ENCODE data around the gene ZG16B.

ZG16B gene

GRCh38 chr16:2799205-2799858 is 30.8 kb upstream of the ZG16B start:
- Histone ChIP-seq H3K9ac (ENCODE audit: low read length) (no peak overlapping the region), H3K4me1 (ENCODE audit: low read length) (no peaks in the 10 kb centered on the region), H3K27me3 (ENCODE audit: low read depth, low read length) (peaks cover 9% of the 10 kb centered on the region; the same call in 1 of the 2 replicates), H3K79me2 (ENCODE audit: low read length) (no peaks in the 10 kb centered on the region), H3K4me3 (ENCODE audit: low read length) (no peak overlapping the region), H3K36me3 (replicated peaks; ENCODE audit: low read depth, low read length) (no peaks in the 10 kb centered on the region), H2AFZ (ENCODE audit: low read depth, low read length) (no peak overlapping the region), H3K27ac (ENCODE audit: low read length) (no peak overlapping the region), H3K4me2 (ENCODE audit: low read length) (no peak overlapping the region), H4K20me1 (ENCODE audit: insufficient read depth, low read length) (no peaks in the 10 kb centered on the region), H3K9me3 (ENCODE audit: insufficient read depth, low read length) (no peaks in the 10 kb centered on the region)
- TF ChIP-seq EZH2phosphoT487 (IDR thresholded peaks at IDR 0.05; ENCODE audit: low read depth) (no peak), CTCF (IDR thresholded peaks at IDR 0.05; ENCODE audit: low read depth, low read length) (no peak)

- H3K9ac ChIP-seq (ENCODE audit: low read length), result no peak overlapping the region
- TF ChIP-seq EZH2phosphoT487 (IDR thresholded peaks at IDR 0.05; ENCODE audit: low read depth) (no peak), CTCF (IDR thresholded peaks at IDR 0.05; ENCODE audit: low read depth, low read length) (no peak)
- no peak overlapping the region for H2AFZ ChIP-seq (ENCODE audit: low read depth, low read length)
Observed at GRCh38 chr16:2799859-2800226, 30.3 kb upstream of the ZG16B start.

GRCh38 chr16:2803545-2804195 is 26.4 kb upstream of the ZG16B start:
- Histone ChIP-seq H3K9ac (ENCODE audit: low read length) (no peak overlapping the region), H3K36me3 (replicated peaks; ENCODE audit: low read depth, low read length) (no peaks in the 10 kb centered on the region), H3K27ac (ENCODE audit: low read length) (no peak overlapping the region), H4K20me1 (ENCODE audit: insufficient read depth, low read length) (no peaks in the 10 kb centered on the region), H3K79me2 (ENCODE audit: low read length) (no peaks in the 10 kb centered on the region), H3K4me1 (ENCODE audit: low read length) (no peaks in the 10 kb centered on the region), H3K9me3 (ENCODE audit: insufficient read depth, low read length) (no peaks in the 10 kb centered on the region), H3K4me3 (ENCODE audit: low read length) (no peak overlapping the region), H2AFZ (ENCODE audit: low read depth, low read length) (no peak overlapping the region), H3K4me2 (ENCODE audit: low read length) (no peak overlapping the region), H3K27me3 (ENCODE audit: low read depth, low read length) (peaks cover 13% of the 10 kb centered on the region; the same call in 1 of the 2 replicates)
- no peak for TF ChIP-seq CTCF (IDR thresholded peaks at IDR 0.05; ENCODE audit: low read depth, low read length)
- TF ChIP-seq EZH2phosphoT487 (IDR thresholded peaks at IDR 0.05; ENCODE audit: low read depth), result no peak

More at GRCh38 chr16:2799859-2800226, 30.3 kb upstream of the ZG16B start:
- Histone ChIP-seq H3K79me2 (ENCODE audit: low read length) (no peaks in the 10 kb centered on the region), H3K4me3 (ENCODE audit: low read length) (no peak overlapping the region), H3K27ac (ENCODE audit: low read length) (no peak overlapping the region), H3K27me3 (ENCODE audit: low read depth, low read length) (peaks cover 12% of the 10 kb centered on the region; the same call in 1 of the 2 replicates), H3K4me1 (ENCODE audit: low read length) (no peaks in the 10 kb centered on the region), H3K36me3 (replicated peaks; ENCODE audit: low read depth, low read length) (no peaks in the 10 kb centered on the region), H3K9me3 (ENCODE audit: insufficient read depth, low read length) (no peaks in the 10 kb centered on the region), H4K20me1 (ENCODE audit: insufficient read depth, low read length) (no peaks in the 10 kb centered on the region), H3K4me2 (ENCODE audit: low read length) (no peak overlapping the region)

GRCh38 chr16:2804728-2805127 is 25.4 kb upstream of the ZG16B start:
- Histone ChIP-seq H3K36me3 (replicated peaks; ENCODE audit: low read depth, low read length) (no peaks in the 10 kb centered on the region), H2AFZ (ENCODE audit: low read depth, low read length) (no peak overlapping the region), H3K27ac (ENCODE audit: low read length) (no peak overlapping the region), H3K27me3 (ENCODE audit: low read depth, low read length) (peaks cover 16% of the 10 kb centered on the region; the same call in 1 of the 2 replicates), H3K79me2 (ENCODE audit: low read length) (no peaks in the 10 kb centered on the region), H3K9ac (ENCODE audit: low read length) (no peak overlapping the region), H3K9me3 (ENCODE audit: insufficient read depth, low read length) (no peaks in the 10 kb centered on the region), H4K20me1 (ENCODE audit: insufficient read depth, low read length) (no peaks in the 10 kb centered on the region), H3K4me1 (ENCODE audit: low read length) (no peaks in the 10 kb centered on the region), H3K4me3 (ENCODE audit: low read length) (no peak overlapping the region), H3K4me2 (ENCODE audit: low read length) (no peak overlapping the region)
- no peak for TF ChIP-seq CTCF (IDR thresholded peaks at IDR 0.05; ENCODE audit: low read depth, low read length)
- TF ChIP-seq EZH2phosphoT487 (IDR thresholded peaks at IDR 0.05; ENCODE audit: low read depth), result no peak
